Activated CD4-positive, alpha-beta T cell treated with anti-CD3 and anti-CD28 coated beads for 48 hours (primary cell): Measurements from ENCODE around the gene CTNNA3.

Experiments
- DNase-seq: peaks from one replicate; pipeline ENCODE4 v3.0.0-alpha.2; 2020

The CTNNA3 gene

DNA sequence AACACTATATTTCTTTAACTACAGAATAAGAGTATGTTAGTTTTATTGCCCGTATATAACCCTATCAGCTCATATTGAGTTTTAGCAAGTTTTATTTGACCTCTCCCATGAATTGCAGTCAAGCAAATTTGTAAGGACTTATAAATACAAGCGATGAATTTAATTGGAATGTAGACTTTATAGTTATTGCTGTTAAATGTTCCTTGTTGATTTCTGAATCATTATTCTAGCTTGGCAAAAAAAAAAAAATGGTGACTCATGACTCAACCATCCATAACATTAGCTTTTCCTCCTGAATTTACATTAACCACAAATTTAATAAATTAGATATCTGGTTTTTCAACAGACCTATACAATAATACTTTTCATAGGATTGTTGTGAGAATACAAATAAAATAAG lies 1104.1 kb downstream of the CTNNA3 start:
- DNase-seq, result no peak

GRCh38 chr10:66587680-66588050 lies 1108.3 kb downstream of the CTNNA3 start:
- DNase-seq, result no peak

GRCh38 chr10:66586897-66587679 lies 1108.9 kb downstream of the CTNNA3 start:
- DNase-seq, result no peak

- DNase-seq, result no peak
These were observed 1109.9 kb downstream of the CTNNA3 start for GRCh38 chr10:66586073-66586472.

DNA sequence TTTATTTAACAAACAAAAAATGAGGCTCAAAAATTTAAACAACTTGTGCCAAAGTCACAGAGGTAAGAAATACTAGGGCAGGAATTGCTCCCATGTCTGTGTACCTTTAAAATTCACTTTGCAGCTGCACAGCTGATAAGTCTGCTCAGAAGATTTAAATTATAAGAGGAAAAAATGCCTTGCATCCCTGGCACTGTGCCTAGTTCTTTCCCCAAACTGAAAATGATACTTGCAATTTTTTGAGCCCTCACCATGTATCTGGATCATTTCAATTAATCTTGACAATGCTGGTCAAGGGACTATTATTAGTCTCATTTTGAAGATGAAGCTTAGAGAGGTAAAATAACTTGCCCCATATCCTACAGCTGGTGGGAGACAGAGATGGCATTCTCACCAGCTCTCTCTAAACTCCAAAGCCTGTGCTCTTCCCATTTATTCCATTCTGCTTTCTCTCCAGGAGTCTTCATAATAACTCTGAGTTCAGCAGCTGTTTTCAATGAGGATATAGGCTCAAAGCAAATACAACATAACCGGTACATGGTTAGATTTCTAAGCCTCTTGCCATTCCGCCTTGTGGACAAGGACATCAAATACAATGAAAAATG lies 1120.6 kb downstream of the CTNNA3 start:
- DNase-seq, result no peak

GRCh38 chr10:66572700-66573099 lies 1123.3 kb downstream of the CTNNA3 start:
- no peak for DNase-seq

- no peak for DNase-seq
These were observed 1130.0 kb downstream of the CTNNA3 start for GRCh38 chr10:66565999-66566398.

GRCh38 chr10:66564287-66564686 lies 1131.7 kb downstream of the CTNNA3 start:
- no peak for DNase-seq

DNA sequence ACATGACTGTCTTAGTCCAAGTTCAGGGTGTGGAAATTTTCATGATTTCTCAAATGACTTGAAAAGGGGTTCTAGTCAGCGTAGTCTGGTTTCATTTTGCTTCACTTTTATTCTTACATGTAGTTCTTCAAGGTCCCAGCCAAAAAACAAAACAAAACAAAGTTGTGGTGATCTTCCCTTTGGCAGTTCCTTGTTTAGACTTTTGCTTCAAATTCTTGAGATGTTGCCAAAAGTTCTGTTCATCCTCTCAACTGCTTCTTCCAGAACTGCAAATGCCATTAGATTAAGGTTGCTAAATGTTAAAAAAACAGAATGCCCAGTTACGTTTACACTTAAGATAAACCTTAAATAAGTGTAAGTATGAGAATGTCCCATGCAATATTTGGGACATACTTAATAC lies 1140.9 kb downstream of the CTNNA3 start:
- DNase-seq, result no peak

GRCh38 chr10:66552331-66552730 lies 1143.7 kb downstream of the CTNNA3 start:
- no peak for DNase-seq

DNA sequence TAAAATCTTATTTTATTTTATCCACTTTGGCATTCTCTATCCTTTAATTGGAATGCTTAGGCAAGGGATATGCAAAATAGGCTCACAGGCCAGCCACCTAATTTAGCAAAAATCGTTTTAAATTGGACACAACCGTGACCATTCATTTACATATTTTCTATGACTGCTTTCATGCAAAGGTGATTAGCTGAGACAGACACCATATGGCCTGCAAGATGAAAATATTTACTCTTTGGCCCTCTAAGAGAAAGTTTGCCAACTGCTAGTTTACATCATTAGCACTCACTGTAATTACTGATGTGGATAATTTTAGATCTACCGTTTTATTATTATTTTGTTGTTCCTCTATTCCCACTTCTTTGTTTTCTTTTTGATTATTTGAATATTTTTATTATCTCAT lies 1145.6 kb downstream of the CTNNA3 start:
- no peak for DNase-seq

DNA sequence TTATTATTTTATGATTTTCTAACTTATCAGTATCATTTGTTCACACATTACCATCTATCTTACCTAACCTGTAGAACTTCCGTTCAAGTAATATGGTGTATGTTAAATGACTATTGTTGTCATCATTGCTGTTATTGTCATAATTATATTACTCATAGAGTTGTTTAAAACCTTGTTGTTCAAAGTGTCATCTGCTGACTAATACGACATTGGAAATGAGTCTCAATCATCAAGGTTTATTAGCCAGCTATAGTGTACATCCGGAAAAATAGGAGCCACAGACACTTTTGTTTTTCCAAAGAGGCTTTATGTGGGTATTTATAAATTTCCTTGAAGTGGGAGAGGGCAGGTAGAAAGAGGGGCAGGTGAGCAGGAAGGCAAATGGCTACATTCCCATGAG lies 1157.1 kb downstream of the CTNNA3 start:
- no peak for DNase-seq

GRCh38 chr10:66538371-66538770 lies 1157.6 kb downstream of the CTNNA3 start:
- DNase-seq, result no peak

GRCh38 chr10:66537186-66537585 lies 1158.8 kb downstream of the CTNNA3 start:
- no peak for DNase-seq

DNA sequence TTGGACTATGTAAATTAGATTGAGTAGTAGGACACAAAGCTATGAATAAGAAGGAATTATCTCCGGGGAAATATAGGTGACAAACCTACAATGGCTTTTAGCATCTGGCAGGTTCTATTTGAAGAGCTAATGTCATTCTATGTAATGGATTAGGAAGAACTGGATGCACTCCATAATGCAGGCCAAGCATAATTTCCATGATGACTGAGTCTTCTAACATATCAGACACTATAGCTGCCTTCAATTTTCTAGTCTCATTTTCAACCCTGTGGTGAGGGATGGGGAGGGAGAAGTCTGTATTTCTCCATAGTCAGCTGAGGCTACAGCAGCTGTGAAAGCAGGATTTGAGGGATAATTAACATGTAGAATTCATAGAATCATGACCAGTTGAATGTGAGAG lies 1160.6 kb downstream of the CTNNA3 start:
- no peak for DNase-seq

DNA sequence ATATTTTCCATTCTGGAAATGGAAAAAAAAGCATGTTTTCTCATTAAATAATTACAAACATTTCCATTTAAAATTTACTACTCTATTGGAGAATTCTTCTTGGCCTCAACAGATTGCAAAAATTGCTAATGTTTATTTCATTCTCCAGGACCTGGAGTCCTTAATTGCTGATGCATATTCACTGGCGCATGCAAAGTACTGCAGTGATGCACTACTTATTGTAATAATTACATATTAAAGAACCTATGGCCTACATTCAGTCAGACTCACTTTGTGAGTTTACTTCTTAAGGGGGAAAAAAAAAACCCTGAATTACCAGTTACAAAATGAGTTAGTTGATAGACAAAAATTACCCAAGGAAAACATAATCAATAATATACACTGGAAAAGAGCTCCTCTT lies 1161.1 kb downstream of the CTNNA3 start:
- DNase-seq, result no peak

DNA sequence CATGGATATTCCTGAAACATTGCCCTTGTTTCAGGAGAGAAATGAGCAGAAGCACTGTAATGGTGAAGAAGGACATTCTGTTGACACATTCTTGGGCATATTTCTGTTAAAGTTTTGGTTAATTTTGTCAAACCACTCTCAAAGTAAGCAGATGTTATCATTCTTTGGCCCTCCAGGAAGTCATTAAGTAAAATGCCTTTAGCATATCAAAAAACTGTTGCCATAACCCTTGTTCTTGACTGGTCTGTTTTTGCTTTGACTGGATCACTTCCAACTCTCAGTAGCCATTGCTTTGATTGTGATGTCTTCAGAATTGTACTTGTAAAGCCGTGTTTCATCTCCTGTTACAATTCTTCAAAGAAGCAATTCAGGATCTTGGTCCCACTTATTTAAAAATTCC lies 1174.5 kb downstream of the CTNNA3 start:
- no peak for DNase-seq

- DNase-seq, result no peak
These were observed 1176.4 kb downstream of the CTNNA3 start for GRCh38 chr10:66519616-66520015.

- DNase-seq, result no peak
These were observed 1181.3 kb downstream of the CTNNA3 start for GRCh38 chr10:66514666-66515065.

GRCh38 chr10:66513504-66513903 lies 1182.5 kb downstream of the CTNNA3 start:
- DNase-seq, result no peak

DNA sequence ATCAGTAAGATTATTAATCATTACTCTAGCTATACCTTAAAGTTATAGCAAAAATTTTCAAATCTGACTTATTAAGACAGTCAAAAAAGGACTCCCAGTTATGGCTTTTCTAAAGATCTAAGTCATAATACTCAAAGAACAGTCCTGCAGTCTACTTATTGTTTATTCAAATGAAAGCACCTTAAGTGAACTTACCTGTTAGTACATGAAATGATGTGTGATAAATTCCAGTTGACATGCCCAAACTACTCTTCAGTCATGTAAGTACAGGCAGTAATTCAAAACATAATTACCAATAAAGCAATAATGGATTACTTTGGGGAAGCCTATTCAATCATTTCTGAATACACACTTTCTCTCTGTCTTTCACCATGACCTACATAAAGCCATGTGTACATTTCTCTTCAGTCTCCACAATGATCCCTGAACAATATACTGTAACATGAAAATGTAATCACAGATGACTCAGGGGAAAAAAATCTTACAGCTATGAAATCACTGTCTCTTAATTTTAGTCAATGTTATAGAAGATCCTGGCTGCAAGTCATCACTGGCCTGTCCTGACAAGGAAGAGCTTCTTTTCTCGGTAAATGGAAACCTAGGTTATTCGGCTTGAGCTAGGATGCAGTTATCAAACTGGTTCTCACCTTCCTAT lies 1190.9 kb downstream of the CTNNA3 start:
- DNase-seq, result no peak

DNA sequence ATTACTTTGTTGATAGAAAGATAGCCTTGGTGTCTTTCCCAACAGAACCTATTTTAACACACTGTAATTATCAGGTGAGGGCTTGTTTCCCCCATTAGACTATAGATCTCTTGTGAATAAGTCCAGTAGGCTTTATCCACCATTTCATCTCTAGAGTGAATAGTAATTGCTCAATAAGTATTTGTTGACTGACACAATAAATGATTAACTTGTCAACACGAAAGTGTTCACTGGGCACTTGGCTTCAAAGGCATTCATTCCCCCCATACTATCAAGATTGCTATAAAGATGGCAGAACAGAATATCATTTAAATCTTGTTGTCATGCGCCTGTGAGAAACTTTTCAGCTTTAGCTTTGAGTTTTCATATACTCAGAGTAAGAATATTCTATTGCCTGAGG lies 1194.6 kb downstream of the CTNNA3 start:
- DNase-seq, result no peak

DNA sequence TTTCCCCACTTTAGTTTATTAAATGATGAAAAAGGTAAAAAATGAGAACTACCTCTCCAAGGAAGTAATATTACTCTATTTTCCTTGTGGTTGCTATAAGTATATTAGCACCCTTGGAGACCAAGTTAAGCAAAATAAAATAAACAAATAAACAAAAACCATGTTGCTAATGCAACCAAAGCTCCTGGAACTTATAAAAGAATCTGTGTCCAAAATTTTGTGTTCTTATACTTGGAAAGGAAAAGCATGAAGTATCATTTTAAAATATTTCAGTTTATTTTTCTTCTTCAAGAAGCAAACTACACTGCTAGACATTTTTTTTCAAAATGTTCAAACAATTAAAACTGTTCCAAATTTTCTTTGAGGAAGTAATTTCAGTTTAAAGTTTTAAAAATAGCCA lies 1212.0 kb downstream of the CTNNA3 start:
- no peak for DNase-seq

- DNase-seq, result no peak
These were observed 1223.8 kb downstream of the CTNNA3 start for GRCh38 chr10:66472156-66472555.
